Prostate gland (tissue), 2 donors: Measurements from ENCODE around the gene MGAT5. TPM values are rescaled to one million over a fixed set of nuclear protein-coding genes. Genes with fewer than 3 reads are reported as not detected.

Source experiments
- DNase-seq: peaks from one replicate; pipeline ENCODE4 v3.0.0-alpha.2; 2019; ENCODE audit warnings: low spot score
- H3K27ac ChIP-seq, 2 donors: fragments of 200-600 bp; sonication (generic); 2 replicates each; pipeline ENCODE4 v1.5.1; 2017 to 2019
- H3K27me3 ChIP-seq: fragments of 200-600 bp; sonication (generic); replicated peaks from 2 replicates; pipeline ENCODE4 v1.5.1; 2019; ENCODE audit not compliant: insufficient read depth
- H3K36me3 ChIP-seq, 2 donors: fragments of 200-600 bp; sonication (generic); 1 replicate in 1 of 2; 2 replicates in 1 of 2; pipeline versions ENCODE4 v1.5.1 to v1.8.1; 2017 to 2019
- H3K4me1 ChIP-seq: fragments of 200-600 bp; sonication (generic); replicated peaks from 2 replicates; pipeline ENCODE4 v1.5.1; 2019
- H3K4me3 ChIP-seq, 2 donors: fragments of 200-600 bp; sonication (generic); 2 replicates each; pipeline ENCODE4 v1.5.1; 2017 to 2019
- H3K9me3 ChIP-seq: fragments of 200-600 bp; sonication (generic); 2 replicates; pipeline ENCODE4 v1.5.1; 2017
- CTCF ChIP-seq, 4 experiments: fragments of 200-600 bp in 2 of 4; fragments of 450-650 bp in 2 of 4; sonication (generic) in 2 of 4; IDR thresholded peaks; 1 replicate in 3 of 4; 2 replicates in 1 of 4; pipeline ENCODE4 v1.5.1; 2016 to 2019; ENCODE audit warnings: antibody characterized with exemption in 4 of 4, mild to moderate bottlenecking in 2 of 4, moderate library complexity in 2 of 4
- POLR2A ChIP-seq: fragments of 450-650 bp; IDR thresholded peaks from one replicate; pipeline ENCODE4 v1.6.1; 2016; ENCODE audit warnings: antibody characterized with exemption, mild to moderate bottlenecking
- POLR2AphosphoS5 ChIP-seq: sonication (generic); formaldehyde crosslinking; IDR thresholded peaks from one replicate; pipeline ENCODE4 v1.6.1; 2017; ENCODE audit warnings: antibody characterized with exemption
- WGBS: methylation state at CpG from one replicate; pipeline ENCODE4 v1.1.5; 2018; 5-methylcytosine and 5-hydroxymethylcytosine counted together
- intact Hi-C: fragments of 100-400 bp; cut with DNase I; formaldehyde crosslinking; loops from one replicate; pipeline ENCODE4 v1.14.2; 2022
- total RNA-seq, 2 donors: library from RNA; depleted of rRNA; stranded (reverse); fragments of >200 nt; gene quantifications; one replicate each; pipeline ENCODE4 v1.1.0, GENCODE V29; 2016

The MGAT5 gene
- total RNA-seq, 2 donors from 2014 or later = 20.1 to 83.2 TPM

GRCh38 chr2:134324947-134325346, 71.1 kb downstream of the MGAT5 start:
- DNase-seq = no peak
- Histone ChIP-seq H3K27ac (no peak overlapping the region), H3K9me3 (no peaks in the 10 kb centered on the region), H3K4me1 (no peaks in the 10 kb centered on the region), H3K4me3 (no peak overlapping the region), H3K36me3 (no peaks in the 10 kb centered on the region), H3K27me3 (no peaks in the 10 kb centered on the region)
- intact Hi-C loops = no loop called here
- TF ChIP-seq POLR2AphosphoS5 = no peak
- WGBS = 72% methylated on average over 1 of the region's 1 CpG

GRCh38 chr2:134325696-134326095, 71.8 kb downstream of the MGAT5 start:
- DNase-seq = no peak
- Histone ChIP-seq H3K27ac (no peak overlapping the region), H3K4me3 (no peak overlapping the region), H3K9me3 (no peaks in the 10 kb centered on the region), H3K27me3 (no peaks in the 10 kb centered on the region), H3K36me3 (no peaks in the 10 kb centered on the region), H3K4me1 (no peaks in the 10 kb centered on the region)
- 91% methylated on average over 1 of the region's 1 CpG for WGBS
- intact Hi-C loops = no loop called here
- TF ChIP-seq CTCF (IDR thresholded peaks at IDR 0.05) = no peak
- TF ChIP-seq POLR2AphosphoS5 = no peak
- no peak for TF ChIP-seq POLR2A

- intact Hi-C loops = no loop called here
- no peaks in the 10 kb centered on the region for H3K9me3 ChIP-seq
- no peak overlapping the region for H3K4me3 ChIP-seq
- H3K27me3 ChIP-seq = no peaks in the 10 kb centered on the region
- H3K4me1 ChIP-seq = no peaks in the 10 kb centered on the region
- no peaks in the 10 kb centered on the region for H3K36me3 ChIP-seq
- TF ChIP-seq CTCF (IDR thresholded peaks at IDR 0.05) (no peak), POLR2AphosphoS5 (no peak), POLR2A (no peak)
- WGBS = 97% methylated on average over 2 of the region's 2 CpGs
- H3K27ac ChIP-seq = no peak overlapping the region
- DNase-seq = no peak
Observed at GRCh38 chr2:134327367-134327766, 73.5 kb downstream of the MGAT5 start.

- no peak overlapping the region for H3K27ac ChIP-seq
- intact Hi-C loops = no loop called here
- H3K4me3 ChIP-seq = no peak overlapping the region
- no peak for DNase-seq
- 68% methylated on average over 3 of the region's 3 CpGs for WGBS
- no peaks in the 10 kb centered on the region for H3K36me3 ChIP-seq
- H3K27me3 ChIP-seq = no peaks in the 10 kb centered on the region
- TF ChIP-seq POLR2AphosphoS5 (no peak), POLR2A (no peak), CTCF (IDR thresholded peaks at IDR 0.05) (no peak)
- H3K9me3 ChIP-seq = no peaks in the 10 kb centered on the region
- H3K4me1 ChIP-seq = no peaks in the 10 kb centered on the region
Observed at GRCh38 chr2:134331081-134331480, 77.2 kb downstream of the MGAT5 start.

GRCh38 chr2:134333646-134334189, 79.8 kb downstream of the MGAT5 start:
- TF ChIP-seq POLR2A (no peak), POLR2AphosphoS5 (no peak)
- H3K9me3 ChIP-seq = no peaks in the 10 kb centered on the region
- WGBS = 64% methylated on average over 3 of the region's 3 CpGs
- H3K27me3 ChIP-seq = no peaks in the 10 kb centered on the region
- intact Hi-C loops = no loop called here
- no peak overlapping the region for H3K4me3 ChIP-seq
- no peak overlapping the region for H3K27ac ChIP-seq
- H3K36me3 ChIP-seq = no peaks in the 10 kb centered on the region
- DNase-seq = no peak
- H3K4me1 ChIP-seq = no peaks in the 10 kb centered on the region

GRCh38 chr2:134334542-134335353, 80.9 kb downstream of the MGAT5 start:
- Histone ChIP-seq H3K4me1 (no peaks in the 10 kb centered on the region), H3K27ac (no peak overlapping the region), H3K36me3 (no peaks in the 10 kb centered on the region), H3K9me3 (no peaks in the 10 kb centered on the region), H3K4me3 (no peak overlapping the region), H3K27me3 (no peaks in the 10 kb centered on the region)
- 60% methylated on average over 3 of the region's 3 CpGs for WGBS
- intact Hi-C loops = no loop called here
- no peak for DNase-seq
- TF ChIP-seq POLR2A (no peak), POLR2AphosphoS5 (no peak), CTCF (IDR thresholded peaks at IDR 0.05) (no peak)
